GM21360 (cell line): ENCODE data around the gene SMAGP.
"Not testable (repeated sequence)": the region's sequence is repeated elsewhere in the genome, so short reads cannot be mapped to it uniquely, and the experiment has no call there.

ENCODE experiments used
- ATAC-seq: cut with Tn5 transposase; IDR thresholded peaks from one replicate; pipeline ENCODE4 v1.9.1; 2021; ENCODE audit warnings: mild to moderate bottlenecking, moderate library complexity; ENCODE audit not compliant: unreplicated experiment

Gene SMAGP, protein sequence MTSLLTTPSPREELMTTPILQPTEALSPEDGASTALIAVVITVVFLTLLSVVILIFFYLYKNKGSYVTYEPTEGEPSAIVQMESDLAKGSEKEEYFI

DNA sequence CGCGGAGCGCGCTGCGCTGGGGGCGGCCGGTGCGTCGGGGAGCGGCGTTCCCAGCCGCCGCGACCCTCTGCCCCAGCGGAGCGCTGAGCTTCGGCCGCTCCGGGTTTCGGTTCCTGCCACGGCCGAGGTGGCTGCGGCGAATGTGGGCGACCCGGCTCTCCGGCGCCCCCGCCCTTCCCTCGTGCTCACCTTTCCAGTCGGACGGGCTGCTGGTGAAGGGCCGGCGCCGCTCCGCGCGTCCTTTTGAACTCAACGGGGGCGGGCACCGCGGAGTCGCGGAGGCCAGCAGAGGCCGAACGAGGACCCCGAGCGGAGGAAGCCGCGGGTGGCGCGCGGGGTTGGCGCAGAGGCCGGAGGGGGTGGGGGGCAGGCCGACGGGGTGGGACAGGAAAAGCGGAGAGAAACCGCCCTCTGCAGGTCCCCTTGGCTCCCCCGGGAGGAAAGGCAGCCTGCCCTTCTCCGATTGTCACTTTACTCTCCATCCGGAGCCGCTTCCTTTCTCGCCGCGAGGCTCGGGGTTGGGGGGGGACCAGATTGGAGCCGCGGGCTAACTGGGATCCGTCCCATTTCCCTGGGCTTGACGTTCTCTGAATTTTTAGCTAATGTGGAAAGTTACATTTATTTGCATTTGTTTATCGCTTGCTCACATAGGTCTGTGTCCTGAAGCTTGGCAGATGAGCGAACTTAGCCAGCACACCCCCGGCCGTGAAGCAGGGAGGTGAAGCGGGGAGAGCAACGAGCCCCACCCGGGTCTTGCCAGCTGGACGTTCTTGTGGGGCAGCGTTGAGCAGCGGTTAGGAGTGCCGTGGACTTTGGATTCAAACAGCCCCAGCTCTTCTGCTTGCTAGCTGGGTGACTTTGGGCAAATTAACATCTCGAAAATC is at the start of gene SMAGP:
Gene SMAGP (minus strand): TSS at position 349 of the 884 bp plus-strand sequence. CDS start 1,137 bp downstream, outside the sequence.
- ATAC-seq, result peak; percentile 65

DNA sequence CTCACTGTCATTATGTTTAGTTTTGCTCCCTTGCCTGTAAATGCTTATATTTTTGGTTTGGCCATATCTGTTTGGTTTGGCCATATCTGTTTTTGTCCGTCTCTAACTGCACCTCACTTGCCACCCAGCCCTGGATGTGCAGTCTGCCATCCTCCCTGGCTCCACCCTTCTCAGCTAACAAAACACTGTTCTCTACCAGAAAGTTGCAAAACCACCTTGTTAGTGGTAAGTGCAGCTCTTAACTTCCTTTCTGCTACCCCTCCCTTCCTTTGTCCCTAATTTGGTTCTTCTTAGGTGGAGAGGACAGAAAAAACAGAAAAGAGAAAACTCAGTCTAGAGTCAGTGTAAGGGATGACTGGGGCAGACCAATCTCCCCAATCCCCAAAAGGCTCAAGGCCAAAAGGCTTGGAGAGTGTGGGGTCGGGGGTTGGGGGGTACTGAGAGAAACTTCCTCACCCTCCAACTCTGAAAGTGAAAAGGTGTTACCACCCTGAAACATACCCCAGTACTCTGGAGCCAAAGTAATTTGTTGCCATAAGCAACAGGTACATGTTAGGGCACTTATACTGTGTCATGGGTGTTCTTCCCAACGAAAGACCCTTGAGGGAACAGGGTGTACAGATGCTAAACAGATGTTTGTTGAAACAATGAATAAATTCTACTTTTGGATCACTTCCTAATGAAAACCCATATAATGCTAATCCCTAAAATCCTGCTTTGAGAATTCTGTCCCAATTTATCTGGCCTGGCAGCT is 48.8 kb upstream of the SMAGP start:
- ATAC-seq, result no peak

DNA sequence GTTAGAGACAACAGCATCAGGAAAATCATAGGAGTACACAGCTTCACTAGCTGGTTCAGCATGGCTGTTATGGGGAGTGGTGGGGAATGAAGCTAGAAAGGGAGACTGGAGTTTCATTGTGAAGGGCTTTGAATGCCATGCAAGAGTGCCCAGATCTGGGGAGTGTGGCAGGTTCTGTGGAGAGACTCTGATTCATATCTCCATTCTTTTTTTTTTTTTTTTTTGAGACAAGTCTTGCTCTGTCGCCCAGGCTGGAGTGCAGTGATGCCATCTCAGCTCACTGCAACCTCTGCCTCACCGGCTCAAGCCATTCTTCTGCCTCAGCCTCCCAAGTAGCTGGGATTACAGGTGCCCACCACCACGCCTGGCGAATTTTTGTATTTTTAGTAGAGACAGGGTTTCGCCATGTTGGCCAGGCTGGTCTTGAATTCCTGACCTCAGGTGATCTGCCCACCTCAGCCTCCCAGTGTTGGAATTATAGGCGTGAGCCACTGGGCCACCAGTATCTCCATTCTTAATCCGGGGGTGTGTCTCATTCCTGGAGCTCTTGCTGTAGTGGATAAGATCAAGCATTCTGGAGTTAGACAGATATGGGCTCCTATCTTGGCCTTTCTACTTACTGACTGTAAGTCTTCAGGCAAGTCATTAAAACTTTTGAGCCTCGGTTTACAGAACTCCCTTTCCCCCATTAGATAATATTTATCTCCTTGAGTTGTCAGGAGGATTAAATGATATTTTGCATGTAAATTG is 48.0 kb upstream of the SMAGP start:
- not testable (repeated sequence) for ATAC-seq

DNA sequence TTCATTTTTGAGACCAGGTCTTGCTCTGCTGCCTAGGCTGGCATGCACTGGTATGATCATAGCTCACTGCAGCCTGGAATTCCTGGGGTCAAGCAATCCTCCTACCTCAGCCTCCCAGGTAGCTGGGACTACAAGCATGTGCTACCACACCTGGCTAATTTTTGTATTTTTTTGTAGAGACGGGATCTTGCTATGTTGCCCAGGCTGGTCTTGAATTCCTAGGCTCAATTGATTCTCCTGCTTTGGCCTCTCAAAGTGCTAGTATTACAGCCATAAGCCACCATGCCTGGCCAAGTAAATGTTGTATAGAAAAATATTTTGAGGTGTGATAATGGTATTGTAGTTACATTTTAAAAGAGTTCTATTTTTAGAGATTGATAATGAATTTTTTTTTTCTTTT is 41.2 kb upstream of the SMAGP start:
- ATAC-seq, result no peak

DNA sequence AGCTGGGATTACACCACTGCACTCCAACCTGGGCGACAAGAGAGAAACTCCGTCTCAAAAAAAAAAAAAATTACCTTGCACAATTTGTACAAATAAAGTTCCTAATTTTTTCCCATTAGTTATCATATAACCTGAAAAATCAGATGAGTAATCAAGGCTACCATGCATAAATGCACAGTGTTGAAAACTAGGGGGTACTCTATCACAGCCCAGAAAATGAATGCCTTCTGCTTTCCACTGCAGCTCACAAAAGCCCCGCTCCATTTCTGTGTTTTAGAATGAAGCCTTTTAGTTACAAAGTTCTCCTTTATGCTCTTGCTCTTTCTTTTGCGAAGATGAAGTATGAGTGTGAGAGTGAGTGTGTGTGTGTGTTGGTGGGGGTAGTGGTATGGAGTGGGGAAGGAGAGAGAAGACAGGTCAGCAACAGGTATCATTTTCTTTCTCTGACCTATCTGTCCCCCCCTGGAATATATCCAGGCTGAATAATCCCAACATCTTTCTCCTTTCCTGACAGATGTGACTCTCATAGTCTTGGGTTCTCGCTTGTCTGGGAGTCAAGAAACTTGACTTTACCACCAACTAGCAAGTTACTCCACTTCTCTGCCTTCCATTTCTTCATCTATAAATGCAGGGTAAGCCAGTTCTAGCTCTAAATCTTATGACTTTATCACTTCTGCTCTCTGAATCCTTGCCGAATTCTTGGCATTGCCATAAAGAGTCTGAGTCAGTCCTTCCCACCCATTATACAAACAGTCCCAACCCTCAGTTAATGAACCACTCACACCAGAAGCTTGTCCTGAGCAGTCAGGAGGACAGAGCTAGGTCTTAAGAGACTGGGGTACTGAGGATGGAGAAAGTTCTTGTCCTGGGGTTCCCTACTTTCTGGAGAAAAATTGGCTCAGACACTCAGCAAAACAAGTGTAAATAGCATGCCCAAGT is 37.7 kb upstream of the SMAGP start:
- ATAC-seq, result no peak

DNA sequence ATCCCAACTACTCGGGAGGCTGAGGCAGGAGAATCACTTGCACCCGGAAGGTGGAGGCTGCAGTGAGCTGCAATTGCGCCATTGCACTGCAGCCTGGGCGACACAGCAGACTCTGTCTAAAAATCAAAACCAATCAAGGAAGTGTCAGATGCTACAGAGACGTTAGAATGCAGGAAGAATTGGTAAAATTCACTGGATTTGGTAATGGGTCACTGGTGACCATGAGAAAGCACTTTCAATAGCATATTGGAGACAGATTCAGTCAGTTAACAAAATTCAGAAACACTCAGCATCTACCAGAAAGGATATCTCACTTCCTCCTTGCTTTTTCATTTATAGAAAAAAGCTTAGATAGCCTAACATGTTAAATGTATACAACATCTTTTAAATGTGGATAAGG is 36.3 kb upstream of the SMAGP start:
- ATAC-seq, result no peak

DNA sequence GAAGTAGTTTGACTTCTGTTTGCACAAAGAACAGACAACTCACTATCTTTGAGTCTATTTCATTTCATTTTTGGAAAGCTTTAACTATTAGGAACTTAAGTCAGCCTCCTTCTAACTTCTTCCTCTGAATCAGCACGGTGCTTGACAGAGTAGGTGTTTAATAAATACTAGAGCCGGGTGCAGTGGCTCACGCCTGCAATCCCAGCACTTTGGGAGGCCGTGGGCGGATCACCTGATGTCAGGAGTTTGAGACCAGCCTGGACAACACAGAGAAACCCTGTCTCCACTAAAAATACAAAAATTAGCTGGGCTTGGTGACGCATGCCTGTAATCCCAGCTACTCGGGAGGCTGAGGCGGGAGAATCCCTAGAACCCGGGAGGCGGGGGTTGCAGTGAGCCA is 30.6 kb upstream of the SMAGP start:
- ATAC-seq, result not testable (repeated sequence)

DNA sequence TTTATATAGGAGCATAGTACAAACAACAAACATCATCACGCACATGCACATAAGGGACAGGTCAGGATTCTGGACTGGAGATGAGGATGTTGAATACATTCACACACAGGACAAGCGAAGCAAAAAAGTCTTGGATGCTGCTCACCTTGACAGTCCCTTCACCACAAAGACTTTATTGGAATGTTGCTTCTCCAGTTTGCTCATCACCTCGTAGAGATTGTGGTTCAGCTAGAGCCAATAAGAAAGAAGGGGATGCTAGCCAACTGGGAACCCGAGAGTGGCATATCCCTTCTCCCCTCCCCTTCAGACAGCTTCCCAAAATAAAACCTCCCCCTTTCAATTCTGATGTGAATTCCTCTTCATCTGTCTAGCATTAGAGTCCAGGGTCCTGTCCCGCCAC is 25.4 kb upstream of the SMAGP start:
- no peak for ATAC-seq

DNA sequence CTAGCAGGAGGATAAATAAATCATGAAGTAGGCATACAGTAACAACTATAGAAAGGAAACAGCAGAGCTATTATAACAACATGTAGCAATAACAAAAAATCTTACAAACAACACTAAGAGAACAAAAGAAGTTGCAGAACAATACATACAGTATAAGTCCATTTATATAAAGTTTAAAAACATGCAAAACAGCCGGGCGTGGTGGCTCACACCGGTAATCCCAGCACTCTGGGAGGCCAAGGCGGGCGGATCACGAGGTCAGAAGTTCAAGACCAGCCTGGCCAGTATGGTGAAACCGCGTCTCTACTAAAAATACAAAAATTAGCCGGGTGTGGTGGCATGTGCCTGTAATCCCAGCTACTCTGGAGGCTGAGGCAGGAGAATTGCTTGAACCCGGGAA is 23.9 kb upstream of the SMAGP start:
- not testable (repeated sequence) for ATAC-seq

DNA sequence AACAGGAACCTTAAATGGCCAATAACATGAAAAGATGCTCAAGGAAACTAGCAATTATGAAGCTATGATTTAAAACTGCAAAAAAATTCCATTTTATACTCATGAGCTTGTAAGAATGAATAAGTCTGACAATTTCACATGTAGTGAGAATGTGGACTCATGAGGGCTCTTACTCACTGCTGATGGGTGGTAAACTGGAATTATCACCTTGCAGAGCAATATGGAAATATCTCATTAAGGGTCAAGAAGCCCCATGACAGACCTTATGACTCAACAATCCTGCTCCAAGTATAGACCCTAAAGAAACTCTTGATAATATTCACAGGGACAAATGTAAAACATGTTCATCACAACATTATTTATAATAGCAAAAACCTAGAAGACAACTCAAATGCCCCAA is 23.5 kb upstream of the SMAGP start:
- no peak for ATAC-seq

DNA sequence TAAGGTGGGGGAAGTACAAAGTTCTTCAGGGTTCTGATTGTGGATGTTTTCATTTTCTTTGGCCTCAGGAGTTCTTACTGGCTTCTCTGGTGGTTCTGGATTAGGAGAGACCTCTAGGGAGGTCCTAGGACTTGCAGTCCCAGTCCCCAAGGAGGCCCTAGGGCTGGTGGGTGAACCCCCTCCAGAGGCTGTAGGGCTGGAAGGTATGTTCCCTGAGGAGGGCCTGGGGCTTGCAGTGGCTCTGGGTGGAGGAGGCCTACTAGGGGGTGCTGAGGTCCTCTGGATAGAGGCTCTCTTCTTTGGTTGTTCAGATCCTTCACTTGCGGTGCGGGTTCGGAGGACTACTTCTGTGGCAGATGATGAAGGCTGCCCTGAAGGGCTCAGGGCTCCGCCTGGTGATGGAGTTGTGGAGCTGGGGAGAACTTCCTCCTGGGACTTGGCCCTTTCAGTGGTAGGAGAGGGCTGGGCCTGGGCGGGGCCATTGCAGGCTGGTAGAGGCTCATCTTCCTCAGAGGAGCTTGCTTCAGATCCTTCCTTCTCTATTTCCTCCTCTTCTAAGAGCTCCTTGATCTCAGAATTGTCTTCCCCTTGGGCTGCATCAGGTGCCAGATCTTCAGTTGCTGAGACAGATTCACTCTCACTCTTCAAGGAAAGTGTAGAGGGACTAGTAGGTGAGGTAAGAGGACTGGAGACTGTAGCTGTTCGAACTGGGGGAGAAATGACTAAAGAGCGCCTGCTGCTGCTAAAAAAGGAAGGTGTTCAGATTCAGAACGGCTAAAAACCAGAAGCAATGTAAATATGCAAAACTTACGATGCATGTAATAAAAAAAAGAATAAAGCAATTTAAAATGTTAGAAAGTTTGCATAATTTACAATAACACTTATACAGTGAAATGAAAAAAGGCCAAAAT is 21.6 kb upstream of the SMAGP start:
- ATAC-seq, result not testable (repeated sequence)

DNA sequence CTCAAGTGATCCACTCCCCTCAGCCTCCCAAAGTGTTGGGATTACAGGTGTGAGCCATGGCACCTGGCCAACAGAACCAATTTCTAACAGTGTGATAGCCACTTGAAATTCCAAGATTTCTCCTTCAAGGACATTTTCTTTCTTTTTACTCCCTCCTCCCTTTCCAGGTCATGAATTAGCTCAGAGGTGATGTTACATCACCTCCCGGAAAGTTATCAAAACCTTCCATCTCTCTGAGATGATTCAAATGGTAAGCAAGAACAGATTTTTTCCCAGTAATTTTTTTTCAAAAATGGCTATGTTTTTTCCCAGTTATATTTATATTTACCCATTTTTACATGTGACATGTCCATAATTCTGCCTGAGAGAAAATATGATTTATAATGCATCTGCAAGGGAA is 15.6 kb upstream of the SMAGP start:
- ATAC-seq, result no peak

DNA sequence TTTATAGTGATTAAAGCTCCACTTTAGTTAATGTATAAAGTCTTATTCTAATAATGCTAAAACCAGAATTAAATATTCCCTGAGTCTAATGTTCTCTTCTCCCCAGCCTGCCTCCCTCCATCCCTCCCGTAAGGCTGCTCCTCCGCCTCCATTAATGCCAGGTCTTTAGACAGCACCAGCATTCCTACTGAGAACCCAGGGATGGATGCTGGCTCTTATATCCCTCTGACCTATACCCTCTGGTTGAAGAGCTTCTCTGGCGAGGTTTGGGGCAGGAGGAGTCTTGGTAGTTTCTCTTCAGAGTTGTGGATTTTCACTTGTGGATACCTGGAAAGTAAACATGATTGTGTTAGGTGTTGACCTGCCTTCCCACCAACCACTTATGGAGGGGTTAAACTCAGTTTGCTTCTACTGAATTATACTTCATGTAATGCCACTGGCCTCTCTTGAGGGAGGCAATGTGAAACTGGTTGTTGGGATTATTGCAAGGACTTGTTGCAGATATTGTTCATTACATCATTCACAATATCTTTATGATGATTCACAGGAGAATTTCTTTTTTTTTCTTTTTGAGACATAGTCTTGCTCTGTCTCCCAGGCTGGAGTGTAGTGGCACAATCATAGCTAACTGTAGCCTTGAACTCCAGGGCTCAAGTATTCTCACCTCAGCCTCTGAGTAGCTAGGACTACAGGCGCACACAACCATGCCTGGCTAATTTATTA is 11.1 kb upstream of the SMAGP start:
- ATAC-seq, result no peak

DNA sequence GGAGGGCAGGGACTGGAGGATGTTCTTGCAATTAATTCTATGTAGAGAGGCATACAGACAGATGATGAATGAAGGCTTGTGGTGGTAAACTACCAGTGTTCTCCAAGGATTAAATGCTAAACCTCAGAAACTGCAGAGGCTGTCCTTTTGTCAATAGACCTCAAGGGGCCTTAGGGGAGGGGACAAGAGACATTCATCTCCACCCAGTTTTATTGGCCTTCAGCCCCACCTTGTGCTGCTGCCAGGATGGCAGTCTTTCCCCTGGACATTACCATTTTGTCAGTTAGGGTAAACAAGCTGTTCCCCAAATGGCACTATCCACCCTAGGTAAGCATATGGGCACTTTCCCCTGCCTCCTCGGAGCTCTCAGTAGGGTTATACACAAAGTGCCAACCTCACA is 4.9 kb upstream of the SMAGP start:
- no peak for ATAC-seq

DNA sequence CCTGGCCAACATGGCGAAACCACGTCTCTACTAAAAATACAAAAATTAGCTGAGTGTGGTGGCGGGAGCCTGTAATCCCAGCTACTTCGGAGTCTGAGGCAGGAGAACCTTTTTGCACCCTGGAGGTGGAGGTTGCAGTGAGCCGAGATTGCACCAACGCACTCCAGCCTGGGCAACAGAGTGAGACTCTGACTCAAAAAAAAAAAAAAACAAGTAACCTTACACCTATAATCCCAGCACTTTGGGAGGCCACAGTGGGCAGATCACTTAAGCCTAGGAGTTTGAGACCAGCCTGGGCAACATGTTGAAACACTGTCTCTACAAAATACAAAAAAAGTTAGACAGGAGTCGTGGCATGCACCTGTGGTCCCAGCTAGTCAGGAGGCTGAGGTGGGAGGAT is 2.6 kb upstream of the SMAGP start:
- not testable (repeated sequence) for ATAC-seq

DNA sequence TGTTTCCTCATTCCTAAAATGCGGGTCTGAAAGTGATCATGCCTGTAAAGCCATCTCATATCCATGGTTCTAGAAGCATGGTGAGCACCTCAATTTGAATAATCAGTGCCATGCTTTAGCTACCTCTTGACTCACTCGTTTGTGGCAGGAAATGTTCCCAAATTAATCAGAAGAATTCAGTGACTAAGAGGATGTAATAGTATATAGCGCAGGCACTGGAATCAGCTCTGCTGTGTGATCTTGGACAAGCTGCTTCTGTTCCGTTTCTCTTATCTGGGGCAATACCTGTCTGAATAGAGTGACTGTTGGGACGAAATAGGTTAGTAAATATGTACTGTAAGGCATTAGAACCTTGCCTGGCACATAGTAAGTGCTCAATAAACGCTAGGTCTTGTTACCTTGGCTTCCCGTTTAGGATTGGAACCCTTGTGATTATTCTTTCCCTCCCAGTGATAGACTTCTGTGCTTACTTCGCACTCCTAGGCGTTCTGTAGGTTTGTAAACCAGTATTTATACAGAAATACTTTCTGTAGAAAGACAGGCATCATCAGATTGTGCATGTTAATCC is 820 bp upstream of the SMAGP start:
- ATAC-seq, result no peak

DNA sequence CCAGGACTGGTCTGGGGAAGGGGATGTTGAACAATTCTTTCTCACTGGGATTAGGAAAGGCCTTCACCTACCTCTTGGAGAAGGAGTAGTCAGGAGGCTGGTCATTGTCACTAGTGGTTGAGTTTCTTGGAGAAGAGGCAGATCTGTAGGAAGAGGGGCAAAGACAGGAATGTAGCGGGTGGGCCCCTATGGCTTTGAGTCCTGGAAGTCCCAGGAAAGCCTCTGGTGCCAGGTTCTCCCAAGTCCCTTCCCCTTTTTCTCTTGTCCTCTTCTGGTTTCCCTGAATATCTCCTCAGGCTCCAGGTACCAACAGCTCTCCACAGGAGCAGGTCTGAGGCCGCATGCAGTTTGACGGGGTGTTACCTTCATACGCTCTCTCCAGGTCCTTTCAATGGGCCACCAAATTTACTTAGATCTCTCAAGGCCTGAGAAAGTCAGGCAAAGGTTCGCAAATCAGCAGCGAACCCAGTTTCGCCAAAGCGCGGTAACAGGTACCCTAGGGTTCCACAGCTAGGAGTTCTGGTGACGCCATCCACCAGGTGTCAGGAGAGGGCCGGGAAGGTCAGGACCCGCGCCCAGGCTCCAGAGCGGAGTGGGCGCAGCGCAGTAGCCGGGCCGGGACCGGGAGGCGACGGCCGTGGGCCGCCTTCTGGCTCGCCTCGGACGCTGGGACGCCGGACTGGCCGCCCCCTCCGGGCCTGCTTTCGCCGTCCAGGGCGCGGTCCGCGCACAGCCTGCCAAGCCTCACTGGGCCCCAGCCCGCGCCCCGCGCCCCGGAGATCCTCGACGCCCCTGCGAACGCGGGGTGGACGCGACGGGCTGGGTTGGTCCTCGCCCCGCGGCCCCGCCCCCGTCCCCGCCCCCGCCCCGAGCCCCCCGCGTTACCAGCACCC is 795 bp downstream of the SMAGP start:
- ATAC-seq, result peak; percentile 18
